Uterus (tissue), 2 donors: ENCODE data around the gene ZNF474.

Experiments used
- CTCF ChIP-seq, 4 experiments: fragments of 200-600 bp in 2 of 4; fragments of 450-650 bp in 2 of 4; sonication (generic) in 2 of 4; IDR thresholded peaks; one replicate each; pipeline ENCODE4 v1.5.1; 2016 to 2019; ENCODE audit warnings: antibody characterized with exemption in 4 of 4, mild to moderate bottlenecking in 2 of 4, moderate library complexity in 1 of 4
- POLR2A ChIP-seq, 2 donors: fragments of 450-650 bp; IDR thresholded peaks; one replicate each; pipeline ENCODE4 v1.6.1; 2016; ENCODE audit warnings: antibody characterized with exemption in 2 of 2, mild to moderate bottlenecking in 1 of 2, moderate library complexity in 1 of 2

DNA sequence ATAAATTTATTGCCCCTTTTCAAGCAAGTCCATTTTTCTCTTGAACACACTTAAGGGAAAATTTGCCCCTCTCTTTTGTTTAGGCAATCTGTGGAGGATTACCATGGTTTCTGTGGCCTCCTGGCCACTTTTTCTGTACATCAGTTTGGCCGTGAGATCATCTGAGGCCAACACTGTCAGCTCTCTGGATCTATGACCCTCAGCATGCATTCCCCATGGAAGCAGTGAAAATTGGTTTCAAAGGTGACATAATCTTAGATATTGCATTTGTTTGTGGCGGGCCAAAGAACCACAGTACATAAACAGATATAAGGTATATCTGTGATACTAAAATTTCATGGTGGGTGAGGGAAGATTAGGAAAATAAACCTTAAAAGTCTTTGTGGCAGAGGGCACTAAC, 4.6 kb upstream of the ZNF474 start:
- TF ChIP-seq POLR2A (IDR thresholded peaks at IDR 0.05) = no peak
- no peak for TF ChIP-seq CTCF (IDR thresholded peaks at IDR 0.05)
